ENCODE data around the gene PCSK7.
"Not testable (repeated sequence)": the region's sequence is repeated elsewhere in the genome, so short reads cannot be mapped to it uniquely, and the experiment has no call there.

PCSK7 gene

GRCh38 chr11:117231842-117232091, at the start of gene PCSK7:
PCSK7 (minus strand) TSS chr11:117232073; CDS start chr11:117229844, 2,229 bp downstream.
- in situ Hi-C loops (cut with MboI; ENCODE audit: low sequenced_read_pairs): no loop called here

GRCh38 chr11:117281159-117281558, 49.3 kb upstream of the PCSK7 start:
- in situ Hi-C loops (cut with MboI; ENCODE audit: low sequenced_read_pairs): no loop called here

DNA sequence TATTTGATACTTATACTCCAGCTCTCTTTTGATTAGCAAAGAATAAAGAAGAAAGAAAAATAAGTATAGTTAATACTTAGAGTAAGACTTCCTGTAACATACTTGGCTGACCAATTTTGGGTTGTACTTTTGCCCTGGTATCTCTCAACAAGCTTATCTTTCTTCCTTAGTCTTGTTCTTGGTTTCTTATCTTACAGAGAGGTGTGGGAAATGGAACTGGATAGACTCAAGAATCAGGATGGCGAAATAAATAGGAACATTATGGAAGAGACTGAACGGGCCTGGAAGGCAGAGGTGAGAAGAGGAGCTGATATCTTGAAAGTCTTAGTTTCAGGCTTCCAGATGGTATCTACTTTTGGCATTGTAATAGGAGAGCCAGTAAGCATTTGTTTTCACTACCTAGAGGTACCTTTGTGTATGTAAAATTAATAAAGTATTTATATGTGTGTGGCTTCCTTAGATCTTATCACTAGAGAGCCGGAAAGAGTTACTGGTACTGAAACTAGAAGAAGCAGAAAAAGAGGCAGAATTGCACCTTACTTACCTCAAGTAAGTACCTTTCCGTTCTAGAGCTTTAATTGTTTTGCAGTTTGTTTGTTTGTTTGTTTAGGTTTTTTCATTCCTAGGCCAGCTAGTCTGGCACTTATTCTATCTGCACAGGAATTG, 48.0 kb upstream of the PCSK7 start:
- in situ Hi-C loops (cut with MboI; ENCODE audit: low sequenced_read_pairs): no loop called here

DNA sequence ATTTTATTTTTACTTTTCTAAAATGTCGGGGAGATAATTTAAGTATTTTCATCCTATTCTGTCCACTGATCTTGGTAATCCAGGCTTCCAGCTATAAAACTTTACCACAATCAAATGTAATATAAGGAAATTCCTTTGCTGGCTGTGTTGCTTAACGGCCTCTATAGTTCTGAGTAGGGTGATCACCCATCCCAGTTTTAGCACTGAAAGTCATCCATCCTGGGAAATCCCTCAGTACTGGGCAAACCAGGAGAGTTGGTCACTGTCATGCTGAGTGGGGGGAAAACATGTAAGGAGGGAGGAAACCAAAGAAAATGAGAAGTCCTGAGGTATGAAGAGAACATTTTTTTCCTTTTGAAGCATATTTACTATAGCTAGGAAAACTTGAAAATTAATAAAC, 46.5 kb upstream of the PCSK7 start:
- in situ Hi-C loops (cut with MboI; ENCODE audit: low sequenced_read_pairs): no loop called here

GRCh38 chr11:117273550-117274289, 41.8 kb upstream of the PCSK7 start:
- in situ Hi-C loops (cut with MboI; ENCODE audit: low sequenced_read_pairs): no loop called here

GRCh38 chr11:117272175-117272574, 40.3 kb upstream of the PCSK7 start:
- in situ Hi-C loops (cut with MboI; ENCODE audit: low sequenced_read_pairs): not testable (repeated sequence)

GRCh38 chr11:117271208-117271607, 39.3 kb upstream of the PCSK7 start:
- in situ Hi-C loops (cut with MboI; ENCODE audit: low sequenced_read_pairs): no loop called here

GRCh38 chr11:117269856-117270255, 38.0 kb upstream of the PCSK7 start:
- in situ Hi-C loops (cut with MboI; ENCODE audit: low sequenced_read_pairs): no loop called here

DNA sequence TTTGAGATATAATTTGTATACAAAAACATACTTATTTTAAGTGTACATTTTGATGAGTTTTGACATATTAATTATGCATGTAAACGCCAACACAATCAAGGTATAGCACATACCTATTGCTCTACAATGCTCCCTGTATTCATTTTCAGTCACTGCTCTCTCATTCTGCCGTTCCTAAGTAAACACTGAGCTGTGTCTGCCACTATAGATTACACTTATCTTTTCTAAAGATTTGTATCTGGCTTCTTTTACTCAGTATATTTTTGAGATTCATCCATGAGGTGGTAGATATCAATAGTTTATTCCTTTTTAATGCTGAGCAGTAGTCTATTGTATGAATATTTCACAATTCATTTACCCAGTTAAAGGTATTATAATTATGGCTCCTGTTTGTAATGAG, 33.9 kb upstream of the PCSK7 start:
- in situ Hi-C loops (cut with MboI; ENCODE audit: low sequenced_read_pairs): no loop called here

DNA sequence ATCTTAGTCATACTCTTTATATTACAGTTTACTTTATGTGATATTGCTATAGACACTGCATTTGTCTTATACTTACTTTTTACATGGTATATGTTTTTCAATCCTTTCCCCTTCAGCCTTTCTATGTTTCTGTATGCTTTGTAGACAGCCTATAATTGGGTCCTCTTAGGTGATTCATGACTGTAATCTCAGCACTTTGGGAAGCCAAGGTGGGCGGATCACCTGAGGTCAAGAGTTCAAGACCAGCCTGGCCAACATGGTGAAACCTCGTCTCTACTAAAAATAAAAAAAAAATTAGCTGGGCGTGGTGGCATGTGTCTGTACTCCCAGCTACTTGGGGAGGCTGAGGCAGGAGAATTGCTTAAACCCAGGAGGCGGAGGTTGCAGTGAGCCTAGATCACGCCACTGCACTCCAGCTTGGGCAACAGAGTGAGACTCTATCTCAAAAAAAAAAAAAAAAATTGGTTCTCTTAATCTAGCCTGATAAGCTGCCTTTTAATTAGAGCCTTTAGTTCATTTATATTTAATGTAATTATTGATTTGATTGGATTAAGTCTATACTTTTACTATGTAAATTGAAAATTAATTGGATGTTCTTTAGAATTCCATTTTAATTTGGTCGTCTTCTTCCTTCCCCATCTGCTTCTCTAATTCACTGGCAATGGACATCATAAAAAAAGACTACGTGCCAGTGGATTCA, 32.9 kb upstream of the PCSK7 start:
- in situ Hi-C loops (cut with MboI; ENCODE audit: low sequenced_read_pairs): not testable (repeated sequence)

DNA sequence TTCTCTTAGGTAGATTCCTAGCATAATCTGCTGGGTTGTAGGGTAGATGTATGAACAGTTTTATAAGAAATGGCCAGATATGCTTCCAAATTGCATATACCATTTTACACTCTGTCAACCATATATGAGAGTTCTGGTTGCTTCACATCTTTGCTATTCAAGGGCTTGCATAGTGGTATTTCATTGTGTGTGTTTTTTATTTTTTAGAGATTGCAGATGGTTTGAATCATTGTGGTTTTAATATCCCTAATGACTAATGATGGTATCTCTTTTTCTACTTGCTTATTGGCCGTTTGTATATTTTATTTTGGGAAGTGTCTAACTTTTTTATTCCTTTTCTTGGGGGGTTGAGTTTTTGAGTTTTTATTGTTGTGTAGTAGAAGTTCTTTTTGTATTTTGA, 27.5 kb upstream of the PCSK7 start:
- in situ Hi-C loops (cut with MboI; ENCODE audit: low sequenced_read_pairs): no loop called here

- in situ Hi-C loops (cut with MboI; ENCODE audit: low sequenced_read_pairs): no loop called here
These were observed 26.7 kb upstream of the PCSK7 start for GRCh38 chr11:117258576-117258975.

DNA sequence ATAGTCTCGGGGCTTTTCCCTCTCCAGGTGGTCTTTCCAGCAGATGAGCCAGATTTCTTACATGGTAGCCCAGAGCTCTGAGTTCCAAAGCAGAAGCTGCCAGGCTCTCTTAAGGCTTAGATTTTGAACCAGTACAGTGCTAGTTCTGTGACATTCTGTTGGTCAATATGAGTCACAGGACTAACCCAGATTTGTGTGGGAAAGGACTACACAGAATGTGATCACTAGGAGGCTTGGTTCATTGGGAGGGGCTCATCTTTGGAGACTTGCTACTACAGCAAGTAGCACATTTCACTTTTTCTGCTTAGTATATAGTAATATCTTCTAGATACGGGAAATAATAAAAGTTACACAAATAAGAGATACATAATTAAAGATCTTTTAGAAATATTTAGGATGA, 24.7 kb upstream of the PCSK7 start:
- in situ Hi-C loops (cut with MboI; ENCODE audit: low sequenced_read_pairs): no loop called here

DNA sequence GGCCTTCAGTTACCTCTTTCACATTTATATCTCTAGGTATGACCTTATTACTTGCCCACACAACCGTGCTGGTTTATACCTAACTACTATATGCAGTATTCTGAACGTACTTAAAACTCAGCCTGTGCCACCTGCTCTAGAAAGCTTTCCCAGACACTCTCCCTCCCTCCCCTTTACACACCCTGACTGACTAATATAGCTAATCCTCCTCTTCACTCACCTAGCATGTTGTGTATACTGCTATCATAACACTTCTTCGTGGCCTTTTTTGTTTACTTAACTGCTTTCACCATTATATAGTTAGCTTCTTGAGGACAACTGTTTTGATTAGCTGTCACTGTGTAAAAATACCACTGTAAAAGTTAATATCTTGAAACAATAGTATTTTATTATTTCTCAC, 24.1 kb upstream of the PCSK7 start:
- in situ Hi-C loops (cut with MboI; ENCODE audit: low sequenced_read_pairs): no loop called here

- in situ Hi-C loops (cut with MboI; ENCODE audit: low sequenced_read_pairs): no loop called here
These were observed 19.6 kb upstream of the PCSK7 start for GRCh38 chr11:117251506-117251905.

DNA sequence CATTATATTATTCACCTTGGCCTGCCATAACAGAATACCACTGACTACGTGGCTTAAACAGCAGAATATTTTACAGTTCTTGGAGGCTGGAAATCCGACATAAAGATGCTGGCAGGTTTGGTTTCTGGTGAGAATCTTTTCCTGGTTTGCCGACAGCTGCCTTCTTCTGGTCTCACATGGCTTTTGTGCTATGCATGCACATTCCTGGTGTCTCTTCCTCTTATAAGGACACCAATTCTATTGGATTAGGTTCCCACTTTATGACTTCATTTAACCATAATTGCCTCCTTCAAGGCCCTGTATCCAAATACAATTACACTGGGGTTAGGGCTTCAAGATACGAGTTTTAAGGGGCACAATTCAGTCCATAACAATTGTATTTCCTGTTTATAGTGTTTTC, 17.7 kb upstream of the PCSK7 start:
- in situ Hi-C loops (cut with MboI; ENCODE audit: low sequenced_read_pairs): no loop called here

GRCh38 chr11:117248341-117248740, 16.5 kb upstream of the PCSK7 start:
- in situ Hi-C loops (cut with MboI; ENCODE audit: low sequenced_read_pairs): no loop called here

DNA sequence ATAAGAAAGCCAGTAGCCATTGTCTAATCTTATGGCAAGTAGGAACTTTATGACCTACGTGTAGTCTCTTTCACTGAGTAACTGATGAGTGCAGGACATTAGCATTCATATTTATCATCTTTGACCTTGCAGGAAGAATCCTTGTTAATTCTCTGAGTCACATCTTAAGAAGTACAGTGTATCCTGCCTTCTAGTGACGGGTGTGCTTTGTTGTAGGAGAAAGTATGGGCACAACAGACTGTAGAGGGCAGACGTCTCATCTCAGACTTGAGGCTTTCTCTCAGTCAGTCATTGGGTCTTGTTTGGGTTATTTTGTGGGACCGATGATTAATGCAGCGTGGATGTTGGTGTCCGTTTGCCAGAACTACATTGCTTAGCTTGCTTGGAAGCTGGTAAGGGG, 7.4 kb upstream of the PCSK7 start:
- in situ Hi-C loops (cut with MboI; ENCODE audit: low sequenced_read_pairs): no loop called here

DNA sequence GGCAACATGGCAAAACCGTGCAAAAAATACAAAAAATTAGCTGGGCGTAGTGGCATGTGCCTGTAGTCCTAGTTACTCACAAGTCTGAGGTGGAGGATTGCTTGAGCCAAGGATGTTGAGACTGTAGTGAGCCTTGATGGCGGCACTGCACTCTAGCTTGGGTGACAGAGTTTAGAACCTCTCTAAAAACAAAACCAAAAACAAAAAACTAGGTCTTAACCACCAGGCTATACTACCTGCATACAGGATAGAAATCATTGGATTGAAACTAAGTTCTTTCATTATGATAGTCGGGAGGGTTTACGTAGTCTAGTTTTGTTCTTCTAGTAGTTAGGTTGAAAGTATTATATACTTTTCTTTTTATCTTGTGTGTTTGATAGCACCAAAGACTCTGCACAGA, 6.3 kb upstream of the PCSK7 start:
- in situ Hi-C loops (cut with MboI; ENCODE audit: low sequenced_read_pairs): no loop called here

DNA sequence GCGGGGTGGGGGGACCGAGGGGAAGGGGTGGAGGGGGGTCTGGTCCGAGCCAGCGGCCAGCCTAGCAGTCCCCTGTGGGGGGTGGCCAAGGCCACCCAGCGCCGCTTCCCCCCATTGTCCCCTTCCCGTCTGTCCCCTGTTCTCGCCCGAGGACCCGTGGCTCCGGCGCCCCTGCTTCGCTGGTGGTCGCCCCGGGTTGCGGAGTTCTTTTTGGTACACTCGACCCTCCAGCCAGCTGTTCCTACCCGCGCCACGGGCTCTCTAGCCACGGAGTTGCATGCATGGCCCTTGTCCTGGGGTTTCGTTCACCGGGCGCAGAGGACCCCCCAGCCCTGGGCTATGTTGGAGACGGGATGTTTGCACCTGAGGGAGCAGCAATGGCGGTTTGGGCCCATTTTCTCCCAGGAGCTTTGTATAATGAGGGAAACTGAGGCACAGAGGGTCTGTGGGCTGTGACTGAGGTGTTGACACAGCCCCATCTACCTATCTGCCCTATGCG, 1.1 kb upstream of the PCSK7 start:
- in situ Hi-C loops (cut with MboI; ENCODE audit: low sequenced_read_pairs): no loop called here

GRCh38 chr11:117232092-117232878, 412 bp upstream of the PCSK7 start, which contains the start of gene RNF214:
RNF214 (plus strand) TSS chr11:117232671; CDS start chr11:117234273, 1,602 bp downstream.
- in situ Hi-C loops (cut with MboI; ENCODE audit: low sequenced_read_pairs): no loop called here

All from HL-60/S4 treated with phorbol 12-myristate 13-acetate at 8.2 ng/mL for 4 days and 3 days (cell line).